HG03575 (cell line): ENCODE results near the gene FKBP2.

Experiments
- ATAC-seq: cut with Tn5 transposase; IDR thresholded peaks from one replicate; pipeline ENCODE4 v1.9.1; 2021; ENCODE audit not compliant: unreplicated experiment, insufficient number of reproducible peaks, low FRiP score; ENCODE audit errors: extremely low read depth

The FKBP2 gene

DNA sequence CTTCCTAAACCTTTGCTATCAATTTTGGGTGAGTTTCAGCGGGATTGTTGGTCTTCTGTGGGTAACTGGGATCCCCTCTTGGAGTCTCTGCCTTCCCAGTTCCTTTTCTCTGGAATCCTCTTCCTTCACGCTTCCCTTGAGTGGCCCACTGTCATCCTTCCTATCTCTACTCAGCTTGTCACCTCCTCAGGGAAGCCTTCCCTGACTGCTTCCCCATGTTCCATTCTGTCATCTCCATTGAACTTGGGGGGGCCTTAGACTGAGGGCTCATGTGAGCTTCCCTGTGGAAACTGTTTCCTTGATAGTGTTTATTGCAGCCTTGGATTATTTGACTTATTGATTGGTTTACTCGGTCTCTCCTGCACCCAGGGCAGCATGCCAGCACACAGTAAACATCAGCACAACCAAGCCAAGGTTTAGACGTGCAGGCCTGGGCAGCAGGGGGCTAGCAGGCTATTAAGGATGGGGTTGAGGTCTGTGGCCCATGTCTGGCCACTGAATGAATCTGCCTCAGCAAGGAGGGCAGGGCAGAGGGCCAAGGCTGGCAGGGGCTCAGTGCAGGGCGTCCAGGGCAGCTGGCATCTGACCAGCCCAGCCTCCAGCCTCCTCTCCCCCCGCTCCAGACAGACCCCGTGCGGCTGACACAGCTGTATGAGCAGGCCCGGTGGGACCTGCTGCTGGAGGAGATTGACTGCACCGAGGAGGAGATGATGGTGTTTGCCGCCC lies 22.1 kb upstream of the FKBP2 start:
- no peak for ATAC-seq

- ATAC-seq, result no peak
Measured at GRCh38 chr11:64219354-64219684, 21.6 kb upstream of the FKBP2 start.

DNA sequence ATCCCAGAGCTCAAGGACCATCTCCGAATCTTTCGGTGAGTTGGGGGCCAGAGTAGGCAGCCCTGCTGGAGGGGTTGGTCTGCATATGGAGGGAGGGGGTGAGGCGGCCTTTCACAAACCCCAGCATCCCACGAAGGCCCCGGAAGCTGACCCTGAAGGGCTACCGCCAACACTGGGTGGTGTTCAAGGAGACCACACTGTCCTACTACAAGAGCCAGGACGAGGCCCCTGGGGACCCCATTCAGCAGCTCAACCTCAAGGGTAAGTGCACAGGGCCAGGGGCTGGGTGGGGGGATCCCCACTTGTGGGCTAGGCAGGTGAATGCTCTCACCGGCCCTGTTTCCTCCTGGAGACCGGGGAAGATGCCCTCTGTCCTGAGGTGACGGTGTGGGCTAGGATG lies 21.1 kb upstream of the FKBP2 start:
- no peak for ATAC-seq

DNA sequence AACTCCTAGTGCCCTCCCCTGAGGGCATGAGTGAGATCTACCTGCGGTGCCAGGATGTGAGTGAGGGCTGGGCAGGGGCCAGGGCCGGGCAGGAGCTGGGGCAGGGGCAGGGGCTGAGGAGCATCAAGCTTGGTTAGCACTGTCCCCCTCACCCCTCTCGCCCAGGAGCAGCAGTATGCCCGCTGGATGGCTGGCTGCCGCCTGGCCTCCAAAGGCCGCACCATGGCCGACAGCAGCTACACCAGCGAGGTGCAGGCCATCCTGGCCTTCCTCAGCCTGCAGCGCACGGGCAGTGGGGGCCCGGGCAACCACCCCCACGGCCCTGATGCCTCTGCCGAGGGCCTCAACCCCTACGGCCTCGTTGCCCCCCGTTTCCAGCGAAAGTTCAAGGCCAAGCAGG lies 20.6 kb upstream of the FKBP2 start:
- no peak for ATAC-seq

GRCh38 chr11:64220798-64221197 lies 20.1 kb upstream of the FKBP2 start:
- no peak for ATAC-seq

DNA sequence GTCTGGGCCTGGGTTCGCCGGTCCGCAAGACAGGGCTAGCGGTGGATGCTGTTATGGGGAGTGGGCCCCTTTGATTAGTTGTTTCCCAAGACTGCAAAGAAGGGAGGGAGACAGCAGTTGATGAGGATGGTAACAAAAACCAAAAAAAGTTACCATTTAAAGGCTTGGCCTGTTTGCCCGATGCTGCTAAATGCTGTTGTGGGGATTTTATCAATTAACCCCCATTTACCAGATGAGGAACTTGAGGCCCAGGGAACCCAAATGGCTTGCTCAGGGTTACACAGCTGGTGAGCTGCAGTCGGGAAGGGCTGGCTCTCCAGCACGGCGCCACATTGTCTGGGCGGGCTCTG lies 18.3 kb upstream of the FKBP2 start:
- no peak for ATAC-seq

- ATAC-seq, result no peak
Measured at GRCh38 chr11:64223001-64223651, 17.8 kb upstream of the FKBP2 start.

GRCh38 chr11:64224151-64224890 lies 16.6 kb upstream of the FKBP2 start:
- no peak for ATAC-seq

- ATAC-seq, result no peak
Measured at GRCh38 chr11:64224891-64225607, 15.8 kb upstream of the FKBP2 start.

DNA sequence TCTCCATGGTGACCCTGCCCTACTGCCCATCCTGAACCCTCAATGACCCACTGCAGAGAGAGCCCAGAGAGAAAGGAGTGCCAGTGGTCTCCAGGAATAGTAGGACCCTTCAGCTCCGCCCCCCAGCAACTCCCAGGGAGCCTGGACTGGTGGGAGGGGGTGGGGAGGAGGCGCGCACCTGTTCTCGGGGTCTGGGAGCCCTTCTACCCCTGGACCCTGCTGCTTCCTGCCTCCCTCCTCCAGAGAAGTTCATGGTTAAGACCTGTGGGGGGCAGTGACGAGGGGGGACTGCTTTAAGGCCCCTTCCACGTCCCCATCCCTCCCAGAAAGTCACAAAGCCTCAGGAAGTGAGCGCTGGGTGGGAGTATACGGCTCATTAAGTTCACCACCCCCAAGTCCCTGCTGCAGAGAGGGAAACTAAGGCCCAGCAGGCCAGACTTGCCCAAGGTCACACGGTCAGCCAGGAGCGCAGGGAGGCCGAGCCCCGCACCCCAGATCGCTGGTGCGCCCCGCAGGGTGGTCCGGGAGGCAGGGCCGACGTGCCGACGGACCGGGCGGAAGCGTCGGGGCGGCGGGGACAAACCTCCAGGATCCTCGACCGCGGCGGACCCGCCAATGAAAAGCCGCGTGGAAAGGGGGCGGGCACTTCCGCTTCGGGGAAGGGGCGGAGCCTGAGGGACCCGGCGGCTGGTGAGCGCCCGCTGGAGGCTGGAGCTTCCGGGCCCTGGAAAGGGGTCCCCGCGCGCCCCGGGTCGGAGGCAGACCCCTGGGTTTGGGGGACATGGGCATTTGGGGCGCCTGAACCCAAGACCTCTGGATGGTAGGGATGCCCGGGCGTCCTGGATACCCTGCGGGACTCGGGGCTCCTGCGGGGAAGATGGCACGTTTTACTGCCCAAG lies 15.0 kb upstream of the FKBP2 start, which contains the start of the genes NUDT22 and TRPT1:
Gene NUDT22 (plus strand): TSS at position 667 of the 899 bp plus-strand sequence. CDS start 379 bp downstream, outside the sequence.
Gene TRPT1 (minus strand): TSS at position 579 of the 899 bp plus-strand sequence. CDS start 326 bp downstream, at position 253.
- no peak for ATAC-seq

GRCh38 chr11:64226507-64227051 lies 14.3 kb upstream of the FKBP2 start:
- ATAC-seq, result no peak

DNA sequence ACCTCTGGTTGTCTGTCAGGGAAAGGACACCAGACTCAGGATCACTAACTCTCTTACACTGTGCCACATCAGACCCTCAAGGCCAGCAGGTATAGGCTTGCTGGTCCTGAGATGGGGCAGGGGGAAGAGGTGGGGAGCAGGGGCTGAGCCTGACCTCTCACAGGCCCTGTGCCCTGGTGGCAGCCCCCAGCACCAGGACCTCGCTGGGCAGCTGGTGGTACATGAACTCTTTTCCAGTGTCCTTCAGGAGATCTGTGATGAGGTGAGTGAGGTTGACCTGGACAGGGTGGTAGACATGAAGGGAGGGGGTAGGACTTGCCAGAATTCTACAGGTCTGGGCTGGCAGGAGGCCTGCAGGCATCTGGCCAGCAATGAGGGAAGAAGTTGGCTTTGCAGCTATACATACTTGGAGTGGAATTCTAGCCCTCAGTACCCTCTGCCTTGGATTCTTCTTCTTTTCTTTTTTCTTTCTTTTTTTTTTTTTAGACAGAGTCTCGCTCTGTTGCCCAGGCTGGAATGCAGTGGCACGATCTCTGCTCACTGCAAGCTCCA lies 13.4 kb upstream of the FKBP2 start:
- no peak for ATAC-seq

DNA sequence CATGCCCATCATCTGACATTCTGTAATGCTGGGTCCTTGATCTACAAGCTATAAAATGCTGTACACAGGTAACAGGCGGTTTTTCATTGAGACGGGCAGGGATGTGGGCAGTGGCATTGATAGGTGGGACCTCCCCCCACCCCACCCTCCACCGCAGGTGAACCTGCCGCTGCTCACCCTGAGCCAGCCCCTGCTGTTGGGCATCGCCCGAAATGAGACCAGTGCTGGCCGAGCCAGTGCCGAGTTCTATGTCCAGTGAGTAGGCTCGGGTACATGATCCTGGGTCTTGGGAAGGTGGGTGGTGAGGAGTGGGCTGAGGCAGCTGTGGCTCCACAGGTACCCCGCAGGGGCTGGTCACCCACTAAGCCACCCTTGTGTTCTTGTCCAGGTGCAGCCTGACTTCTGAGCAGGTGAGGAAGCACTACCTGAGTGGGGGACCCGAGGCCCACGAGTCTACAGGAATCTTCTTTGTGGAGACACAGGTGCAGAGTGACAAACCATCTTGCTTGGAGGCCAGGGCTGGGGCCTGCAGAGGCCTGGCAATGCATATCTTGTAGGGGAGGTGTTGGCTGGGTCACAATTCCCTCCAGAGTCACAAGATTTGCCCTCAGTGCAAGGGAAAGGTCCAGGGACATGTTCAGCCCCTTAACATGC lies 11.7 kb upstream of the FKBP2 start:
- ATAC-seq, result no peak

- ATAC-seq, result no peak
Measured at GRCh38 chr11:64229744-64230170, 11.1 kb upstream of the FKBP2 start.

GRCh38 chr11:64230171-64230984 lies 10.5 kb upstream of the FKBP2 start, which contains the start of gene DNAJC4:
Gene DNAJC4 (plus strand): TSS chr11:64230548. CDS start chr11:64230855, 307 bp downstream.
- ATAC-seq, result no peak

- no peak for ATAC-seq
Measured at GRCh38 chr11:64230985-64231365, 9.9 kb upstream of the FKBP2 start.

GRCh38 chr11:64231546-64231945 lies 9.3 kb upstream of the FKBP2 start:
- no peak for ATAC-seq
